ENCODE measurements around the gene HOXB3.

The HOXB3 gene

GRCh38 chr17:48556576-48557401 is 33.3 kb downstream of the HOXB3 start:
- no peak for DNase-seq (ENCODE audit: low read depth)

- DNase-seq (ENCODE audit: low read depth) = no peak
Measured at GRCh38 chr17:48556229-48556575, 33.8 kb downstream of the HOXB3 start.

GRCh38 chr17:48555258-48556228 is 34.5 kb downstream of the HOXB3 start:
- DNase-seq (ENCODE audit: low read depth) = peak; percentile 71

GRCh38 chr17:48554412-48555257 is 35.4 kb downstream of the HOXB3 start:
- no peak for DNase-seq (ENCODE audit: low read depth)

- DNase-seq (ENCODE audit: low read depth) = no peak
Measured at GRCh38 chr17:48553826-48554225, 36.2 kb downstream of the HOXB3 start.

GRCh38 chr17:48553190-48553547 is 36.9 kb downstream of the HOXB3 start:
- DNase-seq (ENCODE audit: low read depth) = no peak

- no peak for DNase-seq (ENCODE audit: low read depth)
Measured at GRCh38 chr17:48552466-48553189, 37.4 kb downstream of the HOXB3 start.

GRCh38 chr17:48551596-48552465 is 38.2 kb downstream of the HOXB3 start:
- no peak for DNase-seq (ENCODE audit: low read depth)

GRCh38 chr17:48551214-48551555 is 38.9 kb downstream of the HOXB3 start:
- DNase-seq (ENCODE audit: low read depth) = no peak

- DNase-seq (ENCODE audit: low read depth) = no peak
Measured at GRCh38 chr17:48550502-48551213, 39.4 kb downstream of the HOXB3 start.

- DNase-seq (ENCODE audit: low read depth) = no peak
Measured at GRCh38 chr17:48549914-48550501, 40.0 kb downstream of the HOXB3 start.

GRCh38 chr17:48549281-48549630 is 40.8 kb downstream of the HOXB3 start:
- DNase-seq (ENCODE audit: low read depth) = no peak

GRCh38 chr17:48548523-48549280 is 41.3 kb downstream of the HOXB3 start:
- DNase-seq (ENCODE audit: low read depth) = no peak

GRCh38 chr17:48547808-48548522 is 42.1 kb downstream of the HOXB3 start:
- no peak for DNase-seq (ENCODE audit: low read depth)

GRCh38 chr17:48546924-48547807 is 42.9 kb downstream of the HOXB3 start:
- no peak for DNase-seq (ENCODE audit: low read depth)

GRCh38 chr17:48546137-48546923 is 43.7 kb downstream of the HOXB3 start:
- DNase-seq (ENCODE audit: low read depth) = no peak
